GM12872 (cell line): ENCODE measurements around the gene SMCR8.

Experiments
- TF ChIP-seq, protein P1 (sequence below): IDR thresholded peaks from 3 replicates; pipeline ENCODE4 v1.5.1; 2011; ENCODE audit warnings: low read depth, mild to moderate bottlenecking, low read length, moderate library complexity; ENCODE audit not compliant: insufficient read depth

The SMCR8 gene

DNA sequence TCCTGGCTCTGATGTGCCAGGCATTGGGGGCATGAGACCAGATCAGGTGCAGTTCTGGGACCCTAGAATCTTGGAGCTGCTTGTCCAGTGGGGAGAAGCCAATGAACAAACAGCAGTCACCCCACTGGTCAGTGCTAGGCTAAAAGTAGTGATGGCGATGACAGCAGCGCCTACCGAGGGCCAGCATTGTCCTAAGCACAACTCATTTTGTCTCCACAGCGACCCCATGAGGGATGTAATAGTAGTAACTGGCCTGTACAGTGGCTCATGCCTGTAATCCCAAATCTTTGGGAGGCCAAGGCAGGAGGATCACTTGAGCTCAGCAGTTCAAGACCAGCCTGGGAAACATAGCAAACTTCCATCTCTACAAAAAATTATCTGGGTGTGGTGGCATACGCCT lies 6.2 kb downstream of the SMCR8 start:
- TF ChIP-seq, protein P1, sequence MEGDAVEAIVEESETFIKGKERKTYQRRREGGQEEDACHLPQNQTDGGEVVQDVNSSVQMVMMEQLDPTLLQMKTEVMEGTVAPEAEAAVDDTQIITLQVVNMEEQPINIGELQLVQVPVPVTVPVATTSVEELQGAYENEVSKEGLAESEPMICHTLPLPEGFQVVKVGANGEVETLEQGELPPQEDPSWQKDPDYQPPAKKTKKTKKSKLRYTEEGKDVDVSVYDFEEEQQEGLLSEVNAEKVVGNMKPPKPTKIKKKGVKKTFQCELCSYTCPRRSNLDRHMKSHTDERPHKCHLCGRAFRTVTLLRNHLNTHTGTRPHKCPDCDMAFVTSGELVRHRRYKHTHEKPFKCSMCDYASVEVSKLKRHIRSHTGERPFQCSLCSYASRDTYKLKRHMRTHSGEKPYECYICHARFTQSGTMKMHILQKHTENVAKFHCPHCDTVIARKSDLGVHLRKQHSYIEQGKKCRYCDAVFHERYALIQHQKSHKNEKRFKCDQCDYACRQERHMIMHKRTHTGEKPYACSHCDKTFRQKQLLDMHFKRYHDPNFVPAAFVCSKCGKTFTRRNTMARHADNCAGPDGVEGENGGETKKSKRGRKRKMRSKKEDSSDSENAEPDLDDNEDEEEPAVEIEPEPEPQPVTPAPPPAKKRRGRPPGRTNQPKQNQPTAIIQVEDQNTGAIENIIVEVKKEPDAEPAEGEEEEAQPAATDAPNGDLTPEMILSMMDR, result 0 out of 3 replicates have a peak, but pooled peaks have one; percentile 8

DNA sequence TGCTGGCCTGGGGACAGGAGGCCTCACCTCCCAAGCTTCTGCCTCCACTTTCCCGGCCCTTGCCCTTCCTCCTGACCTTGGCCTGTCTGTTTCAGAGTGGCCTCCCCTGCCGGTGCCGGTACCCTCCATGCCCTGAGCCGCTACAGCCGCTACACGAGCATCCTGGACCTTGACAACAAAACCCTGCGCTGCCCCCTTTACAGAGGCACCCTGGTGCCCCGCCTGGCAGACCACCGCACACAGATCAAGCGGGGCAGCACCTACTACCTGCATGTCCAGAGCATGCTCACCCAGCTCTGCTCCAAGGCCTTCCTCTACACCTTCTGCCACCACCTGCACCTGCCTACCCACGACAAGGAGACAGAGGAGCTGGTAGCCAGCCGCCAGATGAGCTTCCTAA lies 7.4 kb downstream of the SMCR8 start:
- TF ChIP-seq, protein P1, result no peak

DNA sequence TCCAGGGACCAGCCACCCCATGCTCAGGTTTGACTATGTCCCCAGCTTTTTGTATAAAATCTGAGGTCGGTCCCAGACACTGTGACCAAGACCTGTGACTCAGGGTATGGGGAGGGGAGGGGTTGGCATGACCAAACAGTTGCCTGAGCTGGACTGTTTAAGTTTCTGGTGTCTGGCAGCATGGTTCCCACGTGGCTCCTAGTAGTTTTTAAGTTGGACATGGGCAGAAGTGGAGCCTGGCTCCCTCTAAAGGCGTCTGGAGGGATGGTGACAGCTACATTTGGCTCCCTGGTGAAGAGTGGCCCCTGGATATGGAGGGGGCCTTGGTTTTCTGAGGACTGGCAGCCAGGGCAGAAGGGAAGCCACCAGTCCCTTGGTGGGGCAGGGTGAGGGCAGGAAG lies 7.9 kb downstream of the SMCR8 start:
- TF ChIP-seq, protein P1, result peak; percentile 23; the same call in 1 of the 3 replicates

DNA sequence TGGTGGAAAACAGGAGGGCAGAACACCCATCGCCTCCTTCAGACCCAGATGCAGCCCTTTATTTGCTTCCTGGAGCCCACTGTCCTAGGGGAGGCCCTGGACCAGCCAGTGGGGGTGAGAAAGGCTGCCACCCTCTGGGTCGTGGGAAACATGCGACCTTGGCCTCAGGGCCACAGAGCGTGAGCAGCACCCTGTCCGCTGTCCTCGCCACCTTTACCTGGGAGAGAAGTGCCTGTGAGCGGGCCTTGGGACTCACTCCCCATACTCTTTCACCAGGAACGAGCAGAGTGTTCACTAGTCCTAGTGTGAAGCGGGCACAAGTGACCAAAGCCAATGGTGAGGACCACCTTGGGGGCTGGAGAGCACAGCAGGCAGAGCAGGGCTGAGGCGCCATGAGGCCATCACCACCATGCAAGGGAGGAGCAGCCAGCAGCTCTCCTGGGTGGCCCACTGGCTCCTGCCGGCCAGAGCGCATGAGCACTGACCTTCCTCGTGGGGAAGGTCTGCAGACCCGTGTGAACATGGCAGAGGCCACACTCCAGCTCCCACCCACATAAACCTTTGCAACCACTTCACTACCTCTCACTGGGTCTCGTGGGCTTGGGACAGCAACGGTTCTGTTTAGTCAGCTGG lies 8.5 kb downstream of the SMCR8 start:
- TF ChIP-seq, protein P1, result no peak

DNA sequence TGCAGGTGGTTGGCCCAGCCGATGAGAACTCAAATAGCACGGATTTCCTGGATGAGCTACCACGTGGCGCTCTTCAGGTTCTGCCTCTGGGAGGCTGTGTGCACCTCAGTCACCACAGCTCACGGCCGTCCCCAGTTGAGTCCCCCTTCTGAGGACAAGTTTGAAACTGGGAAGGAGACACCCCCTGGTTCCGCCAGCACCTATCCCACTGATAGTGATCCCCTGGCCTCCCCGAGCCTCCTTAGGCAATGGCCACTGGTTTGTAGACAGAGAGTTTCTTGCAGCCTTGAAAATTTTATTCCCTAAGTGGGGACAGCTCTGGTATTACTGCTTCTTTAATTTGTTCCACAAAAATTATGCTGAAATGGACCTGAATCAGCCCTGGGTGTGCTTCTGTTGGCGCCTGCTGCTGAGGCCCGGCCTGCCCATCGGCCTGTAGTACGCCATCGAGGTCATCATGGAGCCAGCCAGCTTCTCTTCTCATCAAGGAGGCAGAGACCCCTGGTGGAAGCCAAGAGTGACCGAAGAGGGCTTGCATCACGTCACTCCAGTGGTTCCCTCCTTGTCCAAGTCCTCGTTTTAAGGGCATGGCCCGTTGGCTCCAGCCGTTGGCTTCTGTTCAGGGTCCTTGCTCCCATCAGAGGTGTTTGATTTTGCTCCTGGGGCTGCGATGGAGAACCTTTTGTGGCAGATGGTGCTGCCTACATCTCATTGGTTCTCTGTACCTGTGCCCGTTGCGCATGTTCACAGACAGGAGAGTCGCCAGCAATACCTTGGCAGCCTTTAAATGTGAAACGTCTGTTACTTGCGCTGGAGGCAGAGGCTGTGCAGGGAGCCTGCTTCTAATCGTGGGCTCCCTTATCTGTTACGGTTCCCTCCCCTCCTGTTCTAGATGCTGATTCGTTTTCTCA lies 9.3 kb downstream of the SMCR8 start:
- TF ChIP-seq, protein P1, result no peak

DNA sequence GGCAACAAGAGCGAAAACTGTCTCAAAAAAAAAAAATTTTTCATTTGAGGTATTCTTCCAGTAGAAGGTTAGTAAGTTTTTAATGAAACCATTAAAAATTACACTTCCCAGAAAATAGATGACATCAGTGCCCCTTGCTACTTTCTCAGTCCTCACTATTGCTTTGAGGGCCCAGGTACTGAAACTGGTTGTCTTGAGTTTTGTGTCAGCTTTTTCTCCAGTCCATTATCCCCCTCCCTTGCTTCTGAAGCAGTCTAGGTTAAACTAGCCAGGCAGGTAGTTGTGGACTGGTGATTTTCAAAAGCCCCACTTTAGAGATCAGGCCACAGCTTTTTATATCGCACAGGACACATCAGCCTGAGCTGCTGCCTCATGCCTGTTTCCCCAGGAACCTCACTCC lies 10.9 kb downstream of the SMCR8 start:
- TF ChIP-seq, protein P1, result no peak

DNA sequence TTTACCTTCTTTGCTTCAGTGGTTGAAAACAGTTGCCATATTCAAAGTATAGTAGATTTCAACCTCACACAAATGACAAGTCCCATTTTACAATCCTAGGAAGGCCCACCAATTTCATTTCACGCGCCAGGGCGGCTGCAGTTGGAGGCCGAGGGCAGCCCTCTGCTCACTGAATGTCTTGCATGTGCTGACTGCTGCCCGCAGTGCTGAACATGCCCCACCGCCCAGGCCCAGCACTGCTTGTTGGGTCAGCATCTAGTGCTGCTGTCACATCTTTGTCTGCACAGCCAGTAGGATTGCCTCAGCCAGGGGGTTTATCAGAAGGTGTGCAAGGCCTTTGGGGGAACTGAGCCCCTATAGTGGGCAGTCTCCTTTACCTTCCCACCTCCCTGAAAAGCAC lies 11.5 kb downstream of the SMCR8 start:
- TF ChIP-seq, protein P1, result no peak
